OCI-LY1 (cell line): ENCODE data around the gene TSTD1.
A peak's percentile ranks its signal among the peaks of the same experiment; 100 is the strongest.

ENCODE experiments used
- EZH2 ChIP-seq: fragments of 200-600 bp; sonication (generic), shearing (Covaris generic); IDR thresholded peaks from 2 replicates; pipeline ENCODE4 v1.8.0; 2017; ENCODE audit warnings: borderline replicate concordance, mixed run types, mild to moderate bottlenecking, antibody characterized with exemption, low read length, moderate library complexity, mixed read lengths
- TF ChIP-seq, protein P1 (sequence below): fragments of 200-600 bp; sonication (generic), shearing (Covaris generic); IDR thresholded peaks from 2 replicates; pipeline ENCODE4 v1.5.1; 2017; ENCODE audit warnings: mild to moderate bottlenecking, antibody characterized with exemption, low read length, moderate library complexity, mixed read lengths

GRCh38 chr1:161054805-161055204 lies 16.0 kb upstream of the TSTD1 start:
- TF ChIP-seq, protein P1, sequence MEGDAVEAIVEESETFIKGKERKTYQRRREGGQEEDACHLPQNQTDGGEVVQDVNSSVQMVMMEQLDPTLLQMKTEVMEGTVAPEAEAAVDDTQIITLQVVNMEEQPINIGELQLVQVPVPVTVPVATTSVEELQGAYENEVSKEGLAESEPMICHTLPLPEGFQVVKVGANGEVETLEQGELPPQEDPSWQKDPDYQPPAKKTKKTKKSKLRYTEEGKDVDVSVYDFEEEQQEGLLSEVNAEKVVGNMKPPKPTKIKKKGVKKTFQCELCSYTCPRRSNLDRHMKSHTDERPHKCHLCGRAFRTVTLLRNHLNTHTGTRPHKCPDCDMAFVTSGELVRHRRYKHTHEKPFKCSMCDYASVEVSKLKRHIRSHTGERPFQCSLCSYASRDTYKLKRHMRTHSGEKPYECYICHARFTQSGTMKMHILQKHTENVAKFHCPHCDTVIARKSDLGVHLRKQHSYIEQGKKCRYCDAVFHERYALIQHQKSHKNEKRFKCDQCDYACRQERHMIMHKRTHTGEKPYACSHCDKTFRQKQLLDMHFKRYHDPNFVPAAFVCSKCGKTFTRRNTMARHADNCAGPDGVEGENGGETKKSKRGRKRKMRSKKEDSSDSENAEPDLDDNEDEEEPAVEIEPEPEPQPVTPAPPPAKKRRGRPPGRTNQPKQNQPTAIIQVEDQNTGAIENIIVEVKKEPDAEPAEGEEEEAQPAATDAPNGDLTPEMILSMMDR: peak; percentile 30; the same call in 1 of the 2 replicates
- no peak for TF ChIP-seq EZH2
